Keratinocyte (primary cell): ENCODE data around the gene PLA2G2C. TPM values are rescaled to one million over a fixed set of nuclear protein-coding genes. Genes with fewer than 3 reads are reported as not detected.

Experiments used
- DNase-seq: peaks from one replicate; pipeline ENCODE4 v3.0.0-alpha.2; 2011; ENCODE audit warnings: low read depth, missing footprints, low spot score
- FAIRE-seq: peaks from 2 replicates; lab custom pipeline; 2011; peaks lifted over from hg19 to GRCh38; lab: Jason Lieb, UNC
- H2AFZ ChIP-seq: 2 replicates; pipeline ENCODE4 v1.6.0; 2012; ENCODE audit warnings: low read length, control low read depth, inconsistent platforms; ENCODE audit not compliant: control insufficient read depth
- H3K27ac ChIP-seq: 2 replicates; pipeline ENCODE4 v1.5.1; 2011; ENCODE audit warnings: low read length; ENCODE audit not compliant: control insufficient read depth, insufficient read depth
- H3K27me3 ChIP-seq: 3 replicates; pipeline ENCODE4 v1.6.0; 2011; ENCODE audit warnings: low read length; ENCODE audit not compliant: control insufficient read depth, insufficient read depth; ENCODE audit errors: extremely low read depth
- H3K36me3 ChIP-seq, 2 experiments: 2 replicates in 1 of 2; 3 replicates in 1 of 2; pipeline ENCODE4 v1.5.1; 2011; ENCODE audit warnings: low read length in 2 of 2, mild to moderate bottlenecking in 1 of 2; ENCODE audit not compliant: control insufficient read depth in 2 of 2, insufficient read depth in 2 of 2; ENCODE audit errors: extremely low read depth in 1 of 2
- H3K4me1 ChIP-seq: 3 replicates; pipeline ENCODE4 v1.5.1; 2011; ENCODE audit warnings: low read length; ENCODE audit not compliant: control insufficient read depth, insufficient read depth; ENCODE audit errors: extremely low read depth
- H3K4me2 ChIP-seq: 3 replicates; pipeline ENCODE4 v1.6.0; 2011; ENCODE audit warnings: low read depth, low read length; ENCODE audit not compliant: control insufficient read depth, insufficient read depth; ENCODE audit errors: extremely low read depth
- H3K4me3 ChIP-seq, 3 experiments: fragments of 200-600 bp in 1 of 3; sonication (generic) in 1 of 3; 2 replicates in 2 of 3; 3 replicates in 1 of 3; pipeline ENCODE4 v1.5.1; 2011 to 2016; ENCODE audit warnings: low read length in 3 of 3, mild to moderate bottlenecking in 3 of 3, control low read depth in 2 of 3, inconsistent platforms in 1 of 3, low read depth in 1 of 3, mixed read lengths in 1 of 3, mixed run types in 1 of 3, moderate library complexity in 1 of 3; ENCODE audit not compliant: control insufficient read depth in 2 of 3, insufficient read depth in 2 of 3; ENCODE audit errors: extremely low read depth in 1 of 3
- H3K79me2 ChIP-seq: 2 replicates; pipeline ENCODE4 v1.6.0; 2012; ENCODE audit warnings: low read length; ENCODE audit not compliant: control insufficient read depth, insufficient read depth
- H3K9ac ChIP-seq: 3 replicates; pipeline ENCODE4 v1.6.0; 2011; ENCODE audit warnings: low read length; ENCODE audit not compliant: control insufficient read depth, insufficient read depth; ENCODE audit errors: extremely low read depth
- H3K9me1 ChIP-seq: 3 replicates; pipeline ENCODE4 v1.6.0; 2011; ENCODE audit warnings: low read length; ENCODE audit not compliant: control insufficient read depth, insufficient read depth; ENCODE audit errors: extremely low read depth
- H3K9me3 ChIP-seq: 2 replicates; pipeline ENCODE4 v1.5.1; 2012; ENCODE audit warnings: low read depth, low read length; ENCODE audit not compliant: control insufficient read depth
- H4K20me1 ChIP-seq: 3 replicates; pipeline ENCODE4 v1.6.0; 2011; ENCODE audit warnings: low read length; ENCODE audit not compliant: control insufficient read depth, insufficient read depth; ENCODE audit errors: extremely low read depth
- CTCF ChIP-seq, 3 experiments: IDR thresholded peaks in 1 of 3; conservative IDR thresholded peaks in 1 of 3; optimal IDR thresholded peaks in 1 of 3; 2 replicates in 2 of 3; 3 replicates in 1 of 3; pipeline versions ENCODE3 to v1.5.1; 2011; ENCODE audit warnings: low read length in 3 of 3, mild to moderate bottlenecking in 3 of 3, moderate library complexity in 2 of 3, control low read depth in 1 of 3, inconsistent platforms in 1 of 3; ENCODE audit not compliant: insufficient read depth in 2 of 3; ENCODE audit errors: extremely low read depth in 1 of 3
- EZH2 ChIP-seq: IDR thresholded peaks from one replicate; pipeline ENCODE4 v1.6.1; 2012; ENCODE audit warnings: inconsistent platforms, mild to moderate bottlenecking, low read length, moderate library complexity
- dilution Hi-C: fragments of 300-500 bp; cut with MboI; formaldehyde crosslinking; loops from one replicate; pipeline ENCODE4 v1.7.0; 2020; ENCODE audit warnings: low sequenced_read_pairs; ENCODE audit not compliant: extremely low pct_ligation_motif_present
- polyA plus RNA-seq, 5 experiments: library from polyadenylated mRNA; depleted of rRNA in 3 of 5; stranded (reverse) in 3 of 5; stranded (forward) in 1 of 5; unstranded in 1 of 5; fragments of >200 nt; gene quantifications; 1 replicate in 1 of 5; 2 replicates in 3 of 5; 3 replicates in 1 of 5; pipeline versions ENCODE4 v1.2.1 to v1.2.3, GENCODE V29; 2011 to 2012; ENCODE audit warnings: missing spikeins in 2 of 5, low read depth in 1 of 5, low replicate concordance in 1 of 5

PLA2G2C gene
- polyA plus RNA-seq, 1 donor (not counting 4 experiments of a cell fraction or from before 2014, with no cell fraction given) = not detected

- TF ChIP-seq CTCF (optimal IDR thresholded peaks at IDR 0.05 in 1 of 3, IDR thresholded peaks at IDR 0.05 in 1 of 3, conservative IDR thresholded peaks at IDR 0.05 in 1 of 3; ENCODE audit: extremely low read depth in 1 of 3, insufficient read depth in 2 of 3, low read length in 3 of 3) = no peak
- TF ChIP-seq EZH2 = no peak
- FAIRE-seq = no peak
- Histone ChIP-seq H3K79me2 (no peaks in the 10 kb centered on the region), H3K27ac (no peak overlapping the region), H3K9me3 (peaks cover 4% of the 10 kb centered on the region), H4K20me1 (no peaks in the 10 kb centered on the region), H3K27me3 (no peaks in the 10 kb centered on the region), H3K4me1 (peaks cover 21% of the 10 kb centered on the region), H2AFZ (no peak overlapping the region), H3K9ac (no peak overlapping the region), H3K4me3 (no peak overlapping the region), H3K36me3 (no peaks in the 10 kb centered on the region), H3K4me2 (no peak overlapping the region), H3K9me1 (no peaks in the 10 kb centered on the region)
- dilution Hi-C loops = no loop called here
- no peak for DNase-seq
Measured at GRCh38 chr1:20166051-20166450, 20.3 kb downstream of the PLA2G2C start.

- Histone ChIP-seq H3K79me2 (no peaks in the 10 kb centered on the region), H3K27me3 (no peaks in the 10 kb centered on the region), H3K4me3 (no peak overlapping the region), H3K4me2 (no peak overlapping the region), H2AFZ (no peak overlapping the region), H3K9me1 (no peaks in the 10 kb centered on the region), H3K9ac (no peak overlapping the region), H4K20me1 (no peaks in the 10 kb centered on the region), H3K27ac (no peak overlapping the region), H3K36me3 (no peaks in the 10 kb centered on the region), H3K4me1 (peaks cover 19% of the 10 kb centered on the region), H3K9me3 (peaks cover 9% of the 10 kb centered on the region)
- DNase-seq (no peak), FAIRE-seq (peak; percentile 72)
- TF ChIP-seq CTCF (optimal IDR thresholded peaks at IDR 0.05 in 1 of 3, IDR thresholded peaks at IDR 0.05 in 1 of 3, conservative IDR thresholded peaks at IDR 0.05 in 1 of 3; ENCODE audit: extremely low read depth in 1 of 3, insufficient read depth in 2 of 3, low read length in 3 of 3) = peak; percentile 49 to 70 (median 70)
- TF ChIP-seq EZH2 = no peak
- dilution Hi-C loops = no loop called here
Measured at GRCh38 chr1:20165522-20165951, 20.8 kb downstream of the PLA2G2C start.
